ENCODE data around the gene CIDEC.
"Not testable (repeated sequence)": the region's sequence is repeated elsewhere in the genome, so short reads cannot be mapped to it uniquely, and the experiment has no call there.

The CIDEC gene

DNA sequence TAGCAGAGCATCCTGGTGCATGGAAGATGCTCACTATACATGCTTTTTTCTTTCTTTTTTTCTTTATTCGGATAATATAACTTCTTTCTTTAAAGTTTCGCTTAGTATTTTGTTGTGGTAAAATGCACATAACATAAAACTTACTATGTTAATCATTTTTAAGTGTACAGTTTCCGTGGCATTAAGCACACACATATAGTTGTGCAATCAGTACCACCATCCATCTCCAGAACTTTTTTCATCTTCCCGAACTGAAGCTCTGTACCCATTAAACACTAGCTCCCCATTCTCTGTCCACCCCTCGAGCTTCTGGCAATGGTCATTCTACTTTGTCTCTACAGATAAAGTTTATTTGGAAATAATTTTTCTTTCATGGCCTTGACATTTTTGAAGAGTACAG is 9.4 kb upstream of the CIDEC start:
- Histone ChIP-seq H3K4me3 (ENCODE audit: low read length in 2 of 2) (no peak overlapping the region), H3K27ac (ENCODE audit: low read length) (no peak overlapping the region), H3K4me1 (ENCODE audit: control insufficient read depth, insufficient read depth, low read length) (peaks cover 6% of the 10 kb centered on the region), H3K9ac (ENCODE audit: low read length in 2 of 2) (no peak overlapping the region), H3K36me3 (ENCODE audit: control insufficient read depth in 2 of 2, insufficient read depth in 2 of 2, low read length in 2 of 2) (peaks cover 10 to 15% of the 10 kb centered on the region in 2 donors), H3K27me3 (ENCODE audit: control insufficient read depth in 1 of 2, insufficient read depth in 2 of 2, low read length in 2 of 2) (no peaks in the 10 kb centered on the region), H3K9me3 (ENCODE audit: control insufficient read depth in 2 of 2, low read length in 2 of 2) (no peaks in the 10 kb centered on the region)

DNA sequence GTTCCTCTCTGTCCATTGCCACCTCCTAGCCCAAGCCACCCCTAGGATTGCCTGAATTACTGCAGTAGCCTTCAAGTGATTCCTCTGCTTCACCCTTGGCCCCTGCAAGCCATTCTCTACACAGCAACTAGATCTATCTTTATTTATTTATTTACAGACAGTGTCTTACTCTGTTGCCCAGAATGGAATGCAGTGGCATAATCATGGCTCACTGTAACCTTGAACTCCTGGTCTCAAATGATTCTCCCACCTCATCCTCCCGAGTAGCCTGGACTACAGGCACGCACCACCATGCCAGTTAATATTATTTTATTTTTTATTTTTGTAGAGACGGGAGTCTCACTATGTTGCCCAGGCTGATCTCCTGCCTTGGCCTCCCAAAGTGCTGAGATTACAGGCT is 8.5 kb upstream of the CIDEC start:
- no peak overlapping the region for H3K4me3 ChIP-seq (ENCODE audit: low read length in 2 of 2)
- no peaks in the 10 kb centered on the region for H3K9me3 ChIP-seq (ENCODE audit: control insufficient read depth in 2 of 2, low read length in 2 of 2)
- H3K9ac ChIP-seq (ENCODE audit: low read length in 2 of 2): no peak overlapping the region
- no peak overlapping the region for H3K27ac ChIP-seq (ENCODE audit: low read length)
- H3K36me3 ChIP-seq (ENCODE audit: control insufficient read depth in 2 of 2, insufficient read depth in 2 of 2, low read length in 2 of 2): peaks cover 8 to 12% of the 10 kb centered on the region in 2 donors
- peaks cover 6% of the 10 kb centered on the region for H3K4me1 ChIP-seq (ENCODE audit: control insufficient read depth, insufficient read depth, low read length)
- H3K27me3 ChIP-seq (ENCODE audit: control insufficient read depth in 1 of 2, insufficient read depth in 2 of 2, low read length in 2 of 2): no peaks in the 10 kb centered on the region

- Histone ChIP-seq H3K36me3 (ENCODE audit: control insufficient read depth in 2 of 2, insufficient read depth in 2 of 2, low read length in 2 of 2) (peaks cover 0 to 1% of the 10 kb centered on the region in 2 donors), H3K9me3 (ENCODE audit: control insufficient read depth in 2 of 2, low read length in 2 of 2) (no peaks in the 10 kb centered on the region), H3K9ac (ENCODE audit: low read length in 2 of 2) (no peak overlapping the region), H3K27ac (ENCODE audit: low read length) (no peak overlapping the region), H3K27me3 (ENCODE audit: control insufficient read depth in 1 of 2, insufficient read depth in 2 of 2, low read length in 2 of 2) (no peaks in the 10 kb centered on the region), H3K4me1 (ENCODE audit: control insufficient read depth, insufficient read depth, low read length) (peaks cover 6% of the 10 kb centered on the region), H3K4me3 (ENCODE audit: low read length in 2 of 2) (no peak overlapping the region)
These were observed 7.4 kb upstream of the CIDEC start for GRCh38 chr3:9887480-9887879.

DNA sequence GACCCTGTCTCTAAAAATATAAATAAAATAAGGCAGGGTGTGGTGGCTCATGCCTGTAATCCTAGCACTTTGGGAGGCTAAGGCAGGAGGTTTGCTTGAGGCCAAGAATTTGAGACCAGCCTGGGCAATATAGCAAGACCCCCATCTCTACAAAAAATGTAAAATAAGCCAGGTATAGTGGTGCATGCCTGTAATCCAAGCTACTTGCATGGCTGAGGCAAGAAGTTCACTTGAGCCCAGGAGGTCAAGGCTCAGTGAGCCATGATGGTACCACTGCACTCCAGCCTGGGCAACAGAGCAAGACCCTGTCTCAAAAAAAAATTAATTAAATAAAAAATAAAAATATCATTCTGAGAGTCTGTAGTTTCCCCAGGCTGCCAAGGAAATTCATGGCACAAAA is 6.3 kb upstream of the CIDEC start:
- Histone ChIP-seq H3K4me1 (ENCODE audit: control insufficient read depth, insufficient read depth, low read length) (no peaks in the 10 kb centered on the region), H3K9ac (ENCODE audit: low read length in 2 of 2) (no peak overlapping the region), H3K27me3 (ENCODE audit: control insufficient read depth in 1 of 2, insufficient read depth in 2 of 2, low read length in 2 of 2) (no peaks in the 10 kb centered on the region), H3K27ac (ENCODE audit: low read length) (no peak overlapping the region), H3K4me3 (ENCODE audit: low read length in 2 of 2) (no peak overlapping the region), H3K36me3 (ENCODE audit: control insufficient read depth in 2 of 2, insufficient read depth in 2 of 2, low read length in 2 of 2) (no peaks in the 10 kb centered on the region), H3K9me3 (ENCODE audit: control insufficient read depth in 2 of 2, low read length in 2 of 2) (no peaks in the 10 kb centered on the region)

GRCh38 chr3:9884555-9885165 is 4.6 kb upstream of the CIDEC start:
- Histone ChIP-seq H3K27ac (ENCODE audit: low read length) (no peak overlapping the region), H3K27me3 (ENCODE audit: control insufficient read depth in 1 of 2, insufficient read depth in 2 of 2, low read length in 2 of 2) (no peaks in the 10 kb centered on the region), H3K9ac (ENCODE audit: low read length in 2 of 2) (no peak overlapping the region), H3K4me3 (ENCODE audit: low read length in 2 of 2) (no peak overlapping the region), H3K9me3 (ENCODE audit: control insufficient read depth in 2 of 2, low read length in 2 of 2) (no peaks in the 10 kb centered on the region), H3K4me1 (ENCODE audit: control insufficient read depth, insufficient read depth, low read length) (no peaks in the 10 kb centered on the region), H3K36me3 (ENCODE audit: control insufficient read depth in 2 of 2, insufficient read depth in 2 of 2, low read length in 2 of 2) (no peaks in the 10 kb centered on the region)

DNA sequence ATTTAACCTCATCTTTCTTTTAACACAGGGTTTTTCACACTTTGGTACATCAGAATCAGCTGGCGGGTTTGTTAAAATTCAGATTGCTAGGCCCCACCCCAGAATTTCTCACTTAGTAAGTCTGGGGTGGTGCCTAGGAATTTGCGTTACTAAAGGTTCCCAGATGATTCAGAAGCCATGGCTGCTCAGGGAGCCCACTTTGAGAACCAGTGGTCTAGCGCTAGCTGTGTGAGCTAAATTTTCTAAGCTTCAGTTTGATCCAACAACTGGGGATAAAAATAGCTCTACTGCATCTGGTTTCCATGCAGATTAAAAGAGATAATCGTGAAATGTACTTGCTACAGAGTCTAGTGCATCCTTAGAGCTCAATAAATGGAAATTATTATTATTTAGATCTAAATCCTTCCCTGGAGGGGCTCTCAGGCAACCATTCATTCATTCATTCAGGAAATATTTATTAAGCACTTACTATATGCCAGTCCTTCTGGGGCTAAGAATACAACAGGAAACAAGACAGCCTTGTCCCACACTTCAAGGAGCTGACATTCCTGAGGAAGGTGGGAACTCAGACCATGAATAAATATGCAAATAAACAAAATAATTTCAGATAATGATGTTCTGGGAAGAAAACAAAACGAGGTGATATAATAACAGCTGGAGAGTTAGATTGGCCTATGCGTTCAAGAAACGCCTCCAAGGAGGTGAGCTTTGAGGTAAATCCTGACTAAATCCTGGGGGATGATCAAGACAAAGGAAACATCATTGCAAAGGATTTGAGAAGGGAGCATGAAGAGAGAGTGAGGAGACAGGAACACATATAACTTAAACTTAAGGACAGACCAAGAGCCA is 3.9 kb upstream of the CIDEC start:
- no peak overlapping the region for H3K27ac ChIP-seq (ENCODE audit: low read length)

DNA sequence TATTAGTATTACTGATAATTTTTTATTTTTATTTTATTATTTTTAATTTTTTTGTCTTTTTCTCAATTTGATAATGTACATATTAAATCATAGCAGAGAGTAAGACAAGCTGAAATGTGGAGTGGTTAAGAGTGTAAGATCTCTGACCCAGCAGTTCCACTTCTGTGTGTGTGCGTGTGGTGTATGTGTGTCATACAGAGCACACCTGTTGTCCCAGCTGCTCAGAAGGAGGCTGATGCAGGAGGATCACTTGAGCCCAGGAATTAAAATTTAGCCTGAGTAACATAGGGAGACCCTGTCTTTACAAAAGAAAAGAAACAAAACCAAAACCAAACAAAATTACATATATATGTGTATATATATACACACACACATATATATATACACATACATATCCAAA is 1.4 kb upstream of the CIDEC start:
- Histone ChIP-seq H3K27ac (ENCODE audit: low read length) (no peak overlapping the region), H3K27me3 (ENCODE audit: control insufficient read depth in 1 of 2, insufficient read depth in 2 of 2, low read length in 2 of 2) (peaks cover 0 to 2% of the 10 kb centered on the region in 2 donors), H3K9ac (ENCODE audit: low read length in 2 of 2) (no peak overlapping the region), H3K4me3 (ENCODE audit: low read length in 2 of 2) (no peak overlapping the region), H3K4me1 (ENCODE audit: control insufficient read depth, insufficient read depth, low read length) (no peaks in the 10 kb centered on the region), H3K9me3 (ENCODE audit: control insufficient read depth in 2 of 2, low read length in 2 of 2) (no peaks in the 10 kb centered on the region), H3K36me3 (ENCODE audit: control insufficient read depth in 2 of 2, insufficient read depth in 2 of 2, low read length in 2 of 2) (no peaks in the 10 kb centered on the region)

More for the DNA sequence above, 3.9 kb upstream of the CIDEC start:
- Histone ChIP-seq H3K27me3 (ENCODE audit: control insufficient read depth in 1 of 2, insufficient read depth in 2 of 2, low read length in 2 of 2) (no peaks in the 10 kb centered on the region), H3K9ac (ENCODE audit: low read length in 2 of 2) (no peak overlapping the region), H3K4me3 (ENCODE audit: low read length in 2 of 2) (no peak overlapping the region), H3K9me3 (ENCODE audit: control insufficient read depth in 2 of 2, low read length in 2 of 2) (no peaks in the 10 kb centered on the region), H3K4me1 (ENCODE audit: control insufficient read depth, insufficient read depth, low read length) (no peaks in the 10 kb centered on the region), H3K36me3 (ENCODE audit: control insufficient read depth in 2 of 2, insufficient read depth in 2 of 2, low read length in 2 of 2) (no peaks in the 10 kb centered on the region)

GRCh38 chr3:9878700-9879099 is 1.4 kb downstream of the CIDEC start:
- H3K36me3 ChIP-seq (ENCODE audit: control insufficient read depth in 2 of 2, insufficient read depth in 2 of 2, low read length in 2 of 2): no peaks in the 10 kb centered on the region
- H3K4me1 ChIP-seq (ENCODE audit: control insufficient read depth, insufficient read depth, low read length): no peaks in the 10 kb centered on the region
- H3K27me3 ChIP-seq (ENCODE audit: control insufficient read depth in 1 of 2, insufficient read depth in 2 of 2, low read length in 2 of 2): peaks cover 0 to 2% of the 10 kb centered on the region in 2 donors
- H3K9ac ChIP-seq (ENCODE audit: low read length in 2 of 2): no peak overlapping the region
- H3K4me3 ChIP-seq (ENCODE audit: low read length in 2 of 2): no peak overlapping the region
- no peak overlapping the region for H3K27ac ChIP-seq (ENCODE audit: low read length)
- no peaks in the 10 kb centered on the region for H3K9me3 ChIP-seq (ENCODE audit: control insufficient read depth in 2 of 2, low read length in 2 of 2)

GRCh38 chr3:9876991-9877390 is 3.1 kb downstream of the CIDEC start:
- Histone ChIP-seq H3K4me3 (ENCODE audit: low read length in 2 of 2) (no peak overlapping the region), H3K27ac (ENCODE audit: low read length) (no peak overlapping the region), H3K9ac (ENCODE audit: low read length in 2 of 2) (no peak overlapping the region), H3K27me3 (ENCODE audit: control insufficient read depth in 1 of 2, insufficient read depth in 2 of 2, low read length in 2 of 2) (peaks cover 0 to 2% of the 10 kb centered on the region in 2 donors), H3K9me3 (ENCODE audit: control insufficient read depth in 2 of 2, low read length in 2 of 2) (no peaks in the 10 kb centered on the region), H3K36me3 (ENCODE audit: control insufficient read depth in 2 of 2, insufficient read depth in 2 of 2, low read length in 2 of 2) (no peaks in the 10 kb centered on the region), H3K4me1 (ENCODE audit: control insufficient read depth, insufficient read depth, low read length) (no peaks in the 10 kb centered on the region)

GRCh38 chr3:9876255-9876654 is 3.8 kb downstream of the CIDEC start:
- not testable (repeated sequence) for H3K36me3 ChIP-seq (ENCODE audit: control insufficient read depth in 2 of 2, insufficient read depth in 2 of 2, low read length in 2 of 2)

DNA sequence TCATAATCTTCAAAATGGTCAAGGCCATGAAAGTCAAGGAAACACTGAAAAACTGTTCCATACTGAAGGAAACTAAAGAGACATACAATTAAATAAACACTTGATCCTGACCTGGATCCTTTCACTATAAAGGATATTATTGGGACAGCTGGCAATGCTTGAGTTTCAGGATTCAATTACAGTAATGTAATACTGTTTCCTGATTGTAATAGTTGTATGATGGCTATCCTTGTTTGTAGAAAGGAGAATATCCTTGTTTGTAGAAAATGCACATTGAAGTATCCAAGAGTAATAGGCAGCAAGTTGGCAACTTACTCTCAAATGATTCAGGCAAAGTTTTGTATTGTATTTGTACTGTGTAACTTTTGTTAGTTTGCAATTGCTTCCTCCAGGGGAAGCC is 4.6 kb downstream of the CIDEC start:
- H3K4me3 ChIP-seq (ENCODE audit: low read length in 2 of 2): no peak overlapping the region
- peaks cover 0 to 2% of the 10 kb centered on the region in 2 donors for H3K27me3 ChIP-seq (ENCODE audit: control insufficient read depth in 1 of 2, insufficient read depth in 2 of 2, low read length in 2 of 2)
- no peaks in the 10 kb centered on the region for H3K9me3 ChIP-seq (ENCODE audit: control insufficient read depth in 2 of 2, low read length in 2 of 2)
- H3K9ac ChIP-seq (ENCODE audit: low read length in 2 of 2): no peak overlapping the region
- H3K4me1 ChIP-seq (ENCODE audit: control insufficient read depth, insufficient read depth, low read length): no peaks in the 10 kb centered on the region
- no peak overlapping the region for H3K27ac ChIP-seq (ENCODE audit: low read length)
- no peaks in the 10 kb centered on the region for H3K36me3 ChIP-seq (ENCODE audit: control insufficient read depth in 2 of 2, insufficient read depth in 2 of 2, low read length in 2 of 2)

More at GRCh38 chr3:9876255-9876654, 3.8 kb downstream of the CIDEC start:
- not testable (repeated sequence) for H3K27ac ChIP-seq (ENCODE audit: low read length); H3K4me3 ChIP-seq (ENCODE audit: low read length in 2 of 2); H3K27me3 ChIP-seq (ENCODE audit: control insufficient read depth in 1 of 2, insufficient read depth in 2 of 2, low read length in 2 of 2); H3K9ac ChIP-seq (ENCODE audit: low read length in 2 of 2); H3K9me3 ChIP-seq (ENCODE audit: control insufficient read depth in 2 of 2, low read length in 2 of 2); H3K4me1 ChIP-seq (ENCODE audit: control insufficient read depth, insufficient read depth, low read length)
